Adrenal gland (tissue), 5 donors: Measurements from ENCODE around the gene BCLAF3.

ENCODE experiments used
- CTCF ChIP-seq, 6 experiments: fragments of 450-650 bp in 4 of 6; fragments of 200-600 bp in 2 of 6; sonication (generic) in 1 of 6; IDR thresholded peaks; 1 replicate in 5 of 6; 2 replicates in 1 of 6; pipeline versions ENCODE4 v1.5.1 to v1.8.0; 2016 to 2021; ENCODE audit warnings: antibody characterized with exemption in 6 of 6, mild to moderate bottlenecking in 2 of 6, moderate library complexity in 1 of 6
- POLR2A ChIP-seq, 2 donors: fragments of 450-650 bp; IDR thresholded peaks; one replicate each; pipeline ENCODE4 v1.6.1; 2017; ENCODE audit warnings: antibody characterized with exemption in 2 of 2, mild to moderate bottlenecking in 2 of 2, moderate library complexity in 1 of 2
- donor health status: DM: no; HTN: no; CAD: no.

GRCh38 chrX:20038966-20039365 is 48.1 kb upstream of the BCLAF3 start:
- TF ChIP-seq CTCF (IDR thresholded peaks at IDR 0.05) (no peak), POLR2A (IDR thresholded peaks at IDR 0.05) (no peak)
